ENCODE data around the gene GATAD2B. TPM values are rescaled to one million over a fixed set of nuclear protein-coding genes. Genes with fewer than 3 reads are reported as not detected.
A peak's percentile ranks its signal among the peaks of the same experiment; 100 is the strongest.

The GATAD2B gene
- total RNA-seq, 1 donor from 2014 or later: 48.4 TPM

DNA sequence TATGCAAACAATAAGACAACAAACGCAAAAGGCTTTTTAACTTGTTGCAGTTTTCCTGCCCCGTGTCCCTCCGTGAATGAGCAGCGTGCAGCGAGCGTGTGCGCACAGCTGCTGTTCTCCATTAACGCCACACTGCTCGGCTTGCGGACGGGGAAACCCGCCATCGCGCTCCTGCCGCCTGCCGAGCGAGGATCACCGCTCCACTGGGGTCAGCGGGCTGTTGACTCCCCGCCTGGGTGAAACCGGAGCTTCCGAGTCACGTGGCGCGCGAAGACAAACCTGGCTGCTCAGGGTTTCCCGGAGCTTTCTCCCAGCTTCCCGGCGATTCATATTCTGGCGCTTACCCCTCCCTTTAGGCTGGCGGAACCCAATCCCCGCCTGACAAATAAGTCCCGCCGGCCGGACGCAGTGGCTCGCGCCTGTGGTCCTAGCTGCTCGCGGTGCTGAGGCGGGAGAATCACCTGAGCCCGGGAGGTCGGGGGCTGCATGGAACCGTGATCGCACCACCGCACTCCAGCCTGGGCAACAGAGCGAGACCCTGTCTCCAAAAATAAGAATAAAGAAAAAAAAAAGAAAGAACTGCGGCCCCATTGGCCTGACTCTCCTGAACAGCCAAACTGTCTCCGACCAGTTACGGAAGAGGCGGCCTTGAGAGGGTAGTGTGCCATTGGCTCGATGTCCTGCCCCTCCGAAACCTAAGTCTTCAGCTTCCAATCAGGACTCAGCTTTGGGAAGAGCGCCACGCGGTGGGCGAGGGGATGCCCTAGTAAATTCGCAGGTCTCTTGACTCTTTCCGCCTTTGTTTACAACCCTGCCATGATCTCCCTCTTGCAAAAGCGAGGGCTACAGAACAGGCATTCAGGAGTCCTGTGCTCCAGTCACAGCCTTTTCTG is 44.6 kb upstream of the GATAD2B start, which contains the start of gene CREB3L4:
Gene CREB3L4 (plus strand): TSS at position 796 of the 893 bp plus-strand sequence. CDS start 624 bp downstream, outside the sequence.
- Histone ChIP-seq H3K4me3 (ENCODE audit: insufficient read depth, low read depth, low read length) (peak within 1 kb of the TSS; percentile 72), H3K27ac (ENCODE audit: low read depth, low read length) (peak within 1 kb of the TSS; percentile 73), H3K27me3 (ENCODE audit: insufficient read depth, low read length) (no peaks in the 10 kb centered on the region), H3K79me2 (ENCODE audit: insufficient read depth, low read length) (peaks cover 19% of the 10 kb centered on the region), H3K36me3 (ENCODE audit: insufficient read depth, low read length) (no peaks in the 10 kb centered on the region), H3K4me2 (ENCODE audit: low read length) (peak within 1 kb of the TSS; percentile 100), H4K20me1 (ENCODE audit: insufficient read depth, low read length) (no peaks in the 10 kb centered on the region), H3K9me3 (ENCODE audit: insufficient read depth, low read depth, low read length) (no peaks in the 10 kb centered on the region), H3K4me1 (ENCODE audit: insufficient read depth, low read length) (peaks cover 24% of the 10 kb centered on the region), H2AFZ (ENCODE audit: low read depth, low read length) (peak within 1 kb of the TSS; percentile 87), H3K9ac (ENCODE audit: low read length) (peak within 1 kb of the TSS; percentile 81)
- no peaks in the 10 kb centered on the region for H3K27me3 Mint-ChIP-seq (ENCODE audit: low read depth, unreplicated experiment)
- peak; percentile 99 for DNase-seq (ENCODE audit: low read depth)
- FAIRE-seq: no peak
- peaks cover 12% of the 10 kb centered on the region for H3K4me1 Mint-ChIP-seq (ENCODE audit: low read depth, unreplicated experiment)
- TF ChIP-seq EZH2 (IDR thresholded peaks at IDR 0.05; ENCODE audit: insufficient read depth, low read length): no peak
- TF ChIP-seq, protein P1, sequence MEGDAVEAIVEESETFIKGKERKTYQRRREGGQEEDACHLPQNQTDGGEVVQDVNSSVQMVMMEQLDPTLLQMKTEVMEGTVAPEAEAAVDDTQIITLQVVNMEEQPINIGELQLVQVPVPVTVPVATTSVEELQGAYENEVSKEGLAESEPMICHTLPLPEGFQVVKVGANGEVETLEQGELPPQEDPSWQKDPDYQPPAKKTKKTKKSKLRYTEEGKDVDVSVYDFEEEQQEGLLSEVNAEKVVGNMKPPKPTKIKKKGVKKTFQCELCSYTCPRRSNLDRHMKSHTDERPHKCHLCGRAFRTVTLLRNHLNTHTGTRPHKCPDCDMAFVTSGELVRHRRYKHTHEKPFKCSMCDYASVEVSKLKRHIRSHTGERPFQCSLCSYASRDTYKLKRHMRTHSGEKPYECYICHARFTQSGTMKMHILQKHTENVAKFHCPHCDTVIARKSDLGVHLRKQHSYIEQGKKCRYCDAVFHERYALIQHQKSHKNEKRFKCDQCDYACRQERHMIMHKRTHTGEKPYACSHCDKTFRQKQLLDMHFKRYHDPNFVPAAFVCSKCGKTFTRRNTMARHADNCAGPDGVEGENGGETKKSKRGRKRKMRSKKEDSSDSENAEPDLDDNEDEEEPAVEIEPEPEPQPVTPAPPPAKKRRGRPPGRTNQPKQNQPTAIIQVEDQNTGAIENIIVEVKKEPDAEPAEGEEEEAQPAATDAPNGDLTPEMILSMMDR (IDR thresholded peaks at IDR 0.05; ENCODE audit: insufficient read depth, low read depth, low read length): peak; percentile 39
- H3K27ac Mint-ChIP-seq (ENCODE audit: unreplicated experiment): peak within 1 kb of the TSS; percentile 82
- peak within 1 kb of the TSS; percentile 90 for H3K4me3 Mint-ChIP-seq (ENCODE audit: unreplicated experiment)
- no peaks in the 10 kb centered on the region for H3K36me3 Mint-ChIP-seq (ENCODE audit: low read depth, unreplicated experiment)
- no peaks in the 10 kb centered on the region for H3K9me3 Mint-ChIP-seq (ENCODE audit: unreplicated experiment)

DNA sequence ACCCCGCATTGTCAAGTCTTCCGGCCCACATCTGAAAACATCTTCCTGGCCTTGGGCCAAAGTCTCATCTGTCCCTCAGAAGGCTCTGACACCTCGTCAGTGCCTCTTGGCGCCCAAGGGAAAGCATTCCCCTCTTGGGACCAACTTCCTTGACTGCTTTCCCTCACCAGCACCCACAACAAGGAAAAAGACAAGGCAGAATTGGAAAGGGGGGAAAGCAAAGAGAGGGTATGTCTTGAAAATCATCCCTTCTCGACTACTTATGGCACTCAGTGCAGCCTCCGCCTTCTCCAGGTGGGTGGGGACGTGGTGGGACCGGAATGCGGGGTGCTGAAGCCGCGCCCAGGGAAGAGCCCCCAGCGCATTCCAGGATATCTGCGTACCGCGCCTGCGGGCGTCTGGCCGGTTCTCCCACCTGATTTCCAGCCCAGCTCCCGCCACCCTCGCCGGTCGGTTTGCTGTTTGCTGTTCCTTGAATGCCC is 41.1 kb upstream of the GATAD2B start:
- H3K9me3 ChIP-seq (ENCODE audit: insufficient read depth, low read depth, low read length): no peaks in the 10 kb centered on the region
- H4K20me1 ChIP-seq (ENCODE audit: insufficient read depth, low read length): peaks cover 11% of the 10 kb centered on the region
- H3K4me1 Mint-ChIP-seq (ENCODE audit: low read depth, unreplicated experiment): peaks cover 27% of the 10 kb centered on the region
- peaks cover 36% of the 10 kb centered on the region for H3K4me1 ChIP-seq (ENCODE audit: insufficient read depth, low read length)
- no peaks in the 10 kb centered on the region for H3K36me3 ChIP-seq (ENCODE audit: insufficient read depth, low read length)
- H3K79me2 ChIP-seq (ENCODE audit: insufficient read depth, low read length): peaks cover 37% of the 10 kb centered on the region
- H3K27ac Mint-ChIP-seq (ENCODE audit: unreplicated experiment): peak overlapping the region; percentile 98
- H2AFZ ChIP-seq (ENCODE audit: low read depth, low read length): peak overlapping the region; percentile 59
- peak overlapping the region; percentile 83 for H3K4me3 ChIP-seq (ENCODE audit: insufficient read depth, low read depth, low read length)
- H3K27me3 Mint-ChIP-seq (ENCODE audit: low read depth, unreplicated experiment): no peaks in the 10 kb centered on the region
- no peaks in the 10 kb centered on the region for H3K9me3 Mint-ChIP-seq (ENCODE audit: unreplicated experiment)
- peak overlapping the region; percentile 90 for H3K27ac ChIP-seq (ENCODE audit: low read depth, low read length)
- peak overlapping the region; percentile 95 for H3K9ac ChIP-seq (ENCODE audit: low read length)
- FAIRE-seq (no peak), DNase-seq (ENCODE audit: low read depth) (peak; percentile 58)
- peak overlapping the region; percentile 100 for H3K4me2 ChIP-seq (ENCODE audit: low read length)
- TF ChIP-seq EZH2 (IDR thresholded peaks at IDR 0.05; ENCODE audit: insufficient read depth, low read length): no peak
- TF ChIP-seq, protein P1 (IDR thresholded peaks at IDR 0.05; ENCODE audit: insufficient read depth, low read depth, low read length): no peak
- peaks cover 8% of the 10 kb centered on the region for H3K36me3 Mint-ChIP-seq (ENCODE audit: low read depth, unreplicated experiment)
- H3K27me3 ChIP-seq (ENCODE audit: insufficient read depth, low read length): no peaks in the 10 kb centered on the region
- H3K4me3 Mint-ChIP-seq (ENCODE audit: unreplicated experiment): peak overlapping the region; percentile 93

Measured in astrocyte (in vitro differentiated cells and primary cell).